Activated CD4-positive, alpha-beta memory T cell treated with anti-CD3 and anti-CD28 coated beads, Interleukin-2, amount 10 ng/mL, durations not matched to agents 7 days and 5 days (primary cell): Measurements from ENCODE around the gene NCR2. TPM values are rescaled to one million over a fixed set of nuclear protein-coding genes. Genes with fewer than 3 reads are reported as not detected.

Source experiments
- CTCF ChIA-PET: fragments of 350-600 bp; sonication (Branson Sonifier 250); formaldehyde crosslinking; loops from one replicate; lab custom pipeline; 2021; ENCODE audit warnings: antibody characterized with exemption, inconsistent platforms; lab: Charles Lee
- POLR2A ChIA-PET: fragments of 350-600 bp; sonication (Branson Sonifier 250); formaldehyde crosslinking; loops from one replicate; lab custom pipeline; 2021; ENCODE audit warnings: antibody characterized with exemption; lab: Charles Lee
- DNase-seq: peaks from one replicate; pipeline ENCODE4 v3.0.0-alpha.2; 2020
- H3K27ac Mint-ChIP-seq: one replicate; pipeline ENCODE4 v1.8.0; 2021; ENCODE audit warnings: mild to moderate bottlenecking, mixed read lengths
- H3K27me3 Mint-ChIP-seq: one replicate; pipeline ENCODE4 v1.8.0; 2021; ENCODE audit warnings: mixed read lengths
- H3K36me3 Mint-ChIP-seq: one replicate; pipeline ENCODE4 v1.8.0; 2021; ENCODE audit warnings: low read depth, mixed read lengths
- H3K4me1 Mint-ChIP-seq: one replicate; pipeline ENCODE4 v1.8.0; 2021; ENCODE audit warnings: mixed read lengths
- H3K4me3 Mint-ChIP-seq: one replicate; pipeline ENCODE4 v1.8.0; 2021; ENCODE audit warnings: mild to moderate bottlenecking, mixed read lengths
- H3K9me3 Mint-ChIP-seq: one replicate; pipeline ENCODE4 v1.8.0; 2021; ENCODE audit warnings: mixed read lengths
- total RNA-seq, 2 experiments: library from RNA; stranded (reverse); gene quantifications; one replicate each; pipeline ENCODE4 v1.2.3, GENCODE V29; 2021

Gene NCR2
- total RNA-seq, 2 experiments from 2014 or later: not detected

GRCh38 chr6:41352396-41352795 is 17.0 kb downstream of the NCR2 start:
- Mint-ChIP-seq H3K36me3 (peaks cover 4% of the 10 kb centered on the region), H3K27me3 (peaks cover 44% of the 10 kb centered on the region), H3K4me3 (no peak overlapping the region), H3K9me3 (peaks cover 4% of the 10 kb centered on the region), H3K4me1 (no peaks in the 10 kb centered on the region), H3K27ac (no peak overlapping the region)
- peak; percentile 4 for DNase-seq
- POLR2A ChIA-PET: no interaction called here
- CTCF ChIA-PET: no interaction called here

DNA sequence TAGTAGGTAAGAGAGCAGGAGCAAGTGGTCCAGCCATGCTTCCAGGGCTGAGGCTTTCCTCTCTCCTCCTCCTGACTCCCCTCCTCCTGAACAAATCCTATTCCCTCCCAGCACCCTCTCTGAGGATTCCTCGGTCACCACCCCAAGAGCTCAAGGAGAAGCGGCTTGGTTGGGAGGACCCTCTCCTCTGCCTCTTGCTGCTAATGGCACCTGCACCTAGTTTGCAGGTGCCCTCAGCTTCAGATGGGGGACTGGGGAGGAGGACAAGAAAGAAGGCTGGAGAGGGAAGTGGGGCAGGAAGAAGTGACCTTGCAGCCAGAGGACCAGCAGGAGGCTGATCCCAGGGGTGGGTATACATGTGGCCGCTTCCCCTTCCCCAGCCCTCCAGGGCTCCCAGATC is 17.5 kb downstream of the NCR2 start:
- Mint-ChIP-seq H3K27ac (no peak overlapping the region), H3K36me3 (peaks cover 4% of the 10 kb centered on the region), H3K4me1 (no peaks in the 10 kb centered on the region), H3K27me3 (peaks cover 43% of the 10 kb centered on the region), H3K9me3 (peaks cover 4% of the 10 kb centered on the region), H3K4me3 (no peak overlapping the region)
- CTCF ChIA-PET: no interaction called here
- POLR2A ChIA-PET: no interaction called here
- DNase-seq: peak; percentile 4

DNA sequence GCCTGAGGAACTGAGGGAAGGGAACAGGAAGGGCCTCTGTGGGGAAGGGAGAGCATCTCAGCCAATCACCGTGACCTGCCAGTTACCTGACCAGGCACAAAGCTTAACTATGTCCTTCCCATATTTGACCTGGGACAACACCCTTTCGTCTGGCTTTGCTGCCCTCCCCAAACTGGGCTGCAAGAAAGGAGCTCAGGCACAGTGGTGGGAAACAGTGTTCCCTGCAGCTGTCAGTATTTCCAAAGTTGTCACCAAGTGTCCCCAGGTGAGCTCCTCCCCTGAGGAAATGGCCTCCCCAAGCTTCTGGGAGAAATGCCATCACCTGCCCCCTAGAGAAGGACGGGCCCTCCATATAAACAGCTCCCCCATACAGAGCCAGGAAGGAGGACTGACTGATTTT is 17.9 kb downstream of the NCR2 start:
- Mint-ChIP-seq H3K9me3 (peaks cover 4% of the 10 kb centered on the region), H3K27me3 (peaks cover 44% of the 10 kb centered on the region), H3K36me3 (peaks cover 4% of the 10 kb centered on the region), H3K4me3 (no peak overlapping the region), H3K4me1 (no peaks in the 10 kb centered on the region), H3K27ac (no peak overlapping the region)
- CTCF ChIA-PET: no interaction called here
- POLR2A ChIA-PET: no interaction called here
- DNase-seq: no peak

- Mint-ChIP-seq H3K36me3 (peaks cover 3% of the 10 kb centered on the region), H3K4me1 (no peaks in the 10 kb centered on the region), H3K9me3 (peaks cover 13% of the 10 kb centered on the region), H3K27ac (no peak overlapping the region), H3K4me3 (no peak overlapping the region), H3K27me3 (peaks cover 41% of the 10 kb centered on the region)
- DNase-seq: no peak
- POLR2A ChIA-PET: no interaction called here
- CTCF ChIA-PET: no interaction called here
Observed at GRCh38 chr6:41355952-41356351, 20.5 kb downstream of the NCR2 start.

- H3K4me1 Mint-ChIP-seq: no peaks in the 10 kb centered on the region
- POLR2A ChIA-PET: no interaction called here
- no peak for DNase-seq
- peaks cover 3% of the 10 kb centered on the region for H3K36me3 Mint-ChIP-seq
- peaks cover 45% of the 10 kb centered on the region for H3K27me3 Mint-ChIP-seq
- H3K4me3 Mint-ChIP-seq: no peak overlapping the region
- H3K9me3 Mint-ChIP-seq: peaks cover 21% of the 10 kb centered on the region
- CTCF ChIA-PET: no interaction called here
- no peak overlapping the region for H3K27ac Mint-ChIP-seq
Observed at GRCh38 chr6:41356825-41357224, 21.4 kb downstream of the NCR2 start.

DNA sequence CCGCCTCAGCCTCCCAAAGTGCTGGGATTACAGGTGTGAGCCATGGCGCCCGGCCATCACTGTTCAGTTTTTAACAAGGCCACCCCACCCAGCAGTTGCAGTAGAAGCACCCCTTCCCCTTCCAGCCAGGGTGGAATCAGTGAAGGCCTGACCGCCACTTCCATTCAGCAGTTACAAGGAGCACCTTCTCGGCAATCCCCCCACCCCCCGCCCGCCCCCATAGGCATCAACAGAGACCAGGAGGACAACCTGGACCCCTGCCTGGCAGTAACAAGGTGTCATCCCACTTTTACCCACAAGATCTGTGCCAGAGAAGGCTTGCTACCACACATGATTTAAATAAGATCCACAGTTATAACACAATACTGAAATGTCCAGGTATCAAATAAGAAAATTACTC is 23.1 kb downstream of the NCR2 start:
- H3K27me3 Mint-ChIP-seq: peaks cover 42% of the 10 kb centered on the region
- H3K9me3 Mint-ChIP-seq: peaks cover 23% of the 10 kb centered on the region
- CTCF ChIA-PET: no interaction called here
- POLR2A ChIA-PET: no interaction called here
- no peak for DNase-seq
- H3K27ac Mint-ChIP-seq: no peak overlapping the region
- no peaks in the 10 kb centered on the region for H3K4me1 Mint-ChIP-seq
- H3K36me3 Mint-ChIP-seq: peaks cover 3% of the 10 kb centered on the region
- H3K4me3 Mint-ChIP-seq: no peak overlapping the region

DNA sequence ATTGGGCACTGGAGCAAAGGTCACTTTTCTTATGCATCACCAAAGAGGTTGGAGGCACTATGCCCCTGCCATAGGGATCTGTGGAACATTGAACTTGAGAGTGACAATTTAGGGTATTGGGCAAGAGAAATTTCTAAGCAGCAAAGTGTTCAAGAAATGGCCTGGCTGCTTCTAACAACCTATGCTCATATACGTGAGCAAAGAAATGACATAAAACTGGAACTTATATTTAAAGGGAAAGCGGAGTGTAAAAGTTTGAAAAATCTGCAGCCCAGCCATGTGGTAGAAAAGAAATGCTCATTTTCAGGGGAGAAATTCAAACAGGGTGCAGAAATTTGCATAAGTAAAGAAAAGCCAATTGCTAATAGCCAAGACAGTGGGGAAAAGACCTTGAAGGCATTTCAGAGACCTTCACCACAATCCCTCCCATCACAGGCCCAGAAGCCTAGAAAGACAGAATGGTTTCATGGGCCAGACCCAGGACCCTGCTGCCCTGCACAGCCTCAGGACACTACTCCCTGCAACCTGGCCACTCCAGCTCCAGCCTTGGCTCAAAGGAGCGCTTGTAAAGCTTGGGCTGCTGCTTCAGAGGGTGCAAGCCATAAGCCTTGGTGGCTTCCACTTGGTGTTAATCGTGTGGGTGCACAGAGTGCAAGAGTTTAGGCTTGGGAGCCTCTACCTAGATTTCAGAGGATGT is 24.4 kb downstream of the NCR2 start:
- H3K9me3 Mint-ChIP-seq: peaks cover 23% of the 10 kb centered on the region
- peaks cover 47% of the 10 kb centered on the region for H3K27me3 Mint-ChIP-seq
- DNase-seq: no peak
- ChIA-PET POLR2A (no interaction called here), CTCF (no interaction called here)
- H3K27ac Mint-ChIP-seq: no peak overlapping the region
- no peak overlapping the region for H3K4me3 Mint-ChIP-seq
- peaks cover 3% of the 10 kb centered on the region for H3K36me3 Mint-ChIP-seq
- H3K4me1 Mint-ChIP-seq: no peaks in the 10 kb centered on the region

- POLR2A ChIA-PET: no interaction called here
- H3K4me3 Mint-ChIP-seq: no peak overlapping the region
- H3K9me3 Mint-ChIP-seq: peaks cover 23% of the 10 kb centered on the region
- DNase-seq: no peak
- H3K27ac Mint-ChIP-seq: no peak overlapping the region
- peaks cover 3% of the 10 kb centered on the region for H3K36me3 Mint-ChIP-seq
- H3K4me1 Mint-ChIP-seq: no peaks in the 10 kb centered on the region
- peaks cover 48% of the 10 kb centered on the region for H3K27me3 Mint-ChIP-seq
- CTCF ChIA-PET: no interaction called here
Observed at GRCh38 chr6:41360314-41360685, 24.9 kb downstream of the NCR2 start.

DNA sequence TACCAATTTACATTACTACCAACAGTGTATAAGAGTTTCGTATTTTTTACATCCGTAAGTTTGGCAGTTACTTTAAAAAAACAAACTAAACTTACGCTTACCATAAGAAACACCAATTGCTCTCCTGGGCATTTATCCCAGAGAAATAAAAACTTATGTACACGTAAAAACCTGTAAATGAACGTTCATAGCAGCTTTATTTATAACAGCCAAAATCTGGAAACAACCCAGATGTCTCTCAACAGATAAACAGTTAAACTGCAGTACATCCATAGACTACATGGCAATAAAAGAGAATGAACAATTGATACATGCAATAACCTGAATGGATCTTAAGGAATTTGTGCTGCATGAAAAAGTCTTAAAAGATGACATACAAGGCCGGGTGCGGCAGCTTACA is 30.7 kb downstream of the NCR2 start:
- Mint-ChIP-seq H3K4me3 (no peak overlapping the region), H3K4me1 (peaks cover 8% of the 10 kb centered on the region), H3K36me3 (no peaks in the 10 kb centered on the region), H3K27me3 (peaks cover 57% of the 10 kb centered on the region), H3K27ac (no peak overlapping the region), H3K9me3 (peaks cover 8% of the 10 kb centered on the region)
- no peak for DNase-seq
- ChIA-PET CTCF (interaction anchor here (0.7 kb wide), 1 partner anchor 219 kb away, joined by 3 read pairs; no protein-coding TSS in a partner anchor), POLR2A (no interaction called here)

DNA sequence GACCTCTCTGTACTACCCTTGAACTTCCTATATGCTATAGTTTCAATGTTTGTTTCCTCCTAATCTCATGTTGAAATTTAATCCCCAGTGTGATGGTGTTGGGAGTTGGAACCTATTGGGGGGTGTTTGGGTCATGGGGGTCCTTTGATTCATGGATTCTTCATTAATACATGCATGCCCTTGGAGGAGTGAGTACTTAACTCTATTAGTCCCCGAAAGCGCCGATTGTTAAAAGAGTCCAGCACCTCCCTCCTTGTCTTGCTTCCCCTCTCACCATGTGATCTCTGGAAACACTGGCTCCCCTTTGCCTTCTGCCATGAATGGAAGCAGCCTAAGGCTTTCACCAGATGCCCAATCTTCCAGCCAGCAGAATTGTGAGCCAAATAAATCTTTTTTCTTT is 31.7 kb downstream of the NCR2 start:
- ChIA-PET CTCF (interaction anchor here (1.0 to 2.0 kb wide), 4 partner anchors 9 to 60 kb away, joined by 3 to 10 read pairs (median 3); no protein-coding TSS in a partner anchor), POLR2A (no interaction called here)
- Mint-ChIP-seq H3K36me3 (no peaks in the 10 kb centered on the region), H3K27me3 (peaks cover 59% of the 10 kb centered on the region), H3K9me3 (no peaks in the 10 kb centered on the region), H3K4me1 (peaks cover 14% of the 10 kb centered on the region), H3K4me3 (no peak overlapping the region), H3K27ac (no peak overlapping the region)
- DNase-seq: no peak

DNA sequence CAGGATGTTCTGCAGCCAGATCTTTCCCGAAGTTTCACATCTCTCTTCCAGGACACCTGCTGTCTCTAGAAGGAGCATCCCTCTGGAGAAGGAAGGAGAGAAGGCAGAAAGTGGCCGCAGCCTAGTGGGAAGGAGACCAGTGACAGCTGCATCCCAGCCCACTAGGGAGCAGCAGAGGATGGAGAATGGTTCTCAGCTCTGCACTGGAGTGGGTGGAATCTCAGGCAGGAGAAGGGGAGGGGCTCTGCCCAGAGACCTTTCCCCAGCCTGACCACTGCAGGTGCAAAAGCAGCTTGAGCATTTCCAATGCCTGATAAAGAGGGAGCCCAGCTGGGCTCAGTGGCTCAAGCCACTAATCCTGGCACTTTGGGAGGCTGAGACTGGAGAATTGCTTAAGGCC is 32.3 kb downstream of the NCR2 start:
- no peak for DNase-seq
- no peaks in the 10 kb centered on the region for H3K9me3 Mint-ChIP-seq
- ChIA-PET CTCF (interaction anchor here (0.8 to 2.0 kb wide), 10 partner anchors 9 to 238 kb away, joined by 3 to 14 read pairs (median 4); no protein-coding TSS in a partner anchor), POLR2A (no interaction called here)
- peaks cover 66% of the 10 kb centered on the region for H3K27me3 Mint-ChIP-seq
- no peak overlapping the region for H3K4me3 Mint-ChIP-seq
- no peak overlapping the region for H3K27ac Mint-ChIP-seq
- H3K4me1 Mint-ChIP-seq: peaks cover 20% of the 10 kb centered on the region
- no peaks in the 10 kb centered on the region for H3K36me3 Mint-ChIP-seq

DNA sequence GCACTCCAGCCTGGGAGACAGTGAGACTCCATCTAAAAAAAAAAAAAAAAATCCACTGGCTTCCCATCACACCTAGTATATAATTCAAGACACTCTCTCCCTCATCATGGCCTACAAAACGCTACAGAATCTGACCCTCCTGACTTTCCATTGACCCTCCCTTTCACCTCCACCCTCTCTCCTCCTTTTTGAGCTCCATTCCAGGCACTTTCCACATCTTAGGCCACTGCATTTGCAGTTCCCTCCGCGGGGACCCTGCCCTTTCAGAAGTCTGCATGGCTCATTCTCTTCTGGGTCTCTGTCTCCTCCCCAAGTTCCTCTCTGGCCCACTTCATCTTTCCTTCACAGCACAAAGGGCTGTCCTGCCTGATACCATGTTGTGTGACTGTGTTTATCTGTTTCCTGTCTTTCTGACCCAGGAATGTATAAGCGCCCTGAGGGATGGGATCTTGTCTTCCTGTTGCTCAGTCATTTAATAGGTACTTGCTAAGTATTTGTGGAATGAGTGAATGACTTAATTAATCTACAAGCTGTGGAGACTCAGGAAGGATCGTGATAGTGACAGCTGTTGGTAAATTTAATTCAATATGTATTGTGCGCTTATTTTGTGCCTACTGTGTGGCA is 35.2 kb downstream of the NCR2 start:
- CTCF ChIA-PET: interaction anchor here (0.8 to 2.3 kb wide), 3 partner anchors 37 to 313 kb away, joined by 3 to 8 read pairs (median 4); no protein-coding TSS in a partner anchor
- no peak overlapping the region for H3K4me3 Mint-ChIP-seq
- no peak for DNase-seq
- no peaks in the 10 kb centered on the region for H3K36me3 Mint-ChIP-seq
- no peaks in the 10 kb centered on the region for H3K9me3 Mint-ChIP-seq
- peaks cover 32% of the 10 kb centered on the region for H3K4me1 Mint-ChIP-seq
- POLR2A ChIA-PET: no interaction called here
- H3K27me3 Mint-ChIP-seq: peaks cover 73% of the 10 kb centered on the region
- H3K27ac Mint-ChIP-seq: no peak overlapping the region

- Mint-ChIP-seq H3K4me1 (peaks cover 32% of the 10 kb centered on the region), H3K27me3 (peaks cover 76% of the 10 kb centered on the region), H3K4me3 (peak overlapping the region; percentile 27), H3K36me3 (no peaks in the 10 kb centered on the region), H3K9me3 (no peaks in the 10 kb centered on the region), H3K27ac (no peak overlapping the region)
- ChIA-PET CTCF (interaction anchor here (0.7 to 2.3 kb wide), 2 partner anchors 225 to 312 kb away, joined by 3 to 8 read pairs; no protein-coding TSS in a partner anchor), POLR2A (no interaction called here)
- DNase-seq: no peak
Observed at GRCh38 chr6:41371461-41371991, 36.1 kb downstream of the NCR2 start.
